ENCODE results near the gene AP3M1.

Gene AP3M1

DNA sequence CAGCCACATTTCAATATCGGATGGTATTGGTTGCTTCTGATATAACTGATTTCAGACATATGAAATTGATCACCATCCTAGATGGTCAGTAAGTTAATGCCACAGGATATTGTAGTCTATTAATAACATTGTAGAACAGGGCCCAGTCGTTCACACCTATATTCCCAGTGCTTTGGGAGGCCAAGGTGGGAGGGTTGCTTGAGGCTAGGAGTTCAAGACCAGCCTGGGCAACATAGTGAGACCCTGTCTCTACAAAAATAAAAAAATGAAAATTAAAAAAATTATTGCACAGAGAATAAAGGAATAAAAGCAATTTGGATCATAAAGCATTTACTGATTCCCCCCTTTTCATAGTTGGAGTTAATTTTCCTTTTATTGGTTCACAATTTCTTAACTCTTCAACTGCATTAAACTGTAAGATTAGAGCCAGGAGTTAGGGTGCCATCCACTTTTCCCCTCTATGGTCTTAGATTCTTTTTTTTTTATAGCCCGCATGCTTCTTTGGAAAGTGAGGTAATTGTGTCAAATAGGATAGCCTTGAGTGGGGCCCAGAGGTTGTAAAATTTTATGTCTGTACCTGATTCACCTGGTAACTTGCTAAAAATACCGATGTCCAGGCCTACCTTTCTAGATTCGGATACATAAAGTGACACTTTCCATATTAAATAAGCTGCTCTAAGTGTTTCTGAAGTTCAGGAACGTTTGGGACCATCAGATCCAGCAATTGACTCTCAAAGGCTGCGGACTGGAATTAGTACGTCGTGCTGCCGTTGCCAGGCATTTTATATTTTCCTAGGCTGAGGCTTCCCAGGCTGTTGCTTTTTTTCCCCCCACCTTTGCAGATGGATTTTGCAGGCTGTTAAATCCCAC lies 25.1 kb upstream of the AP3M1 start:
- TF ChIP-seq, protein P1, sequence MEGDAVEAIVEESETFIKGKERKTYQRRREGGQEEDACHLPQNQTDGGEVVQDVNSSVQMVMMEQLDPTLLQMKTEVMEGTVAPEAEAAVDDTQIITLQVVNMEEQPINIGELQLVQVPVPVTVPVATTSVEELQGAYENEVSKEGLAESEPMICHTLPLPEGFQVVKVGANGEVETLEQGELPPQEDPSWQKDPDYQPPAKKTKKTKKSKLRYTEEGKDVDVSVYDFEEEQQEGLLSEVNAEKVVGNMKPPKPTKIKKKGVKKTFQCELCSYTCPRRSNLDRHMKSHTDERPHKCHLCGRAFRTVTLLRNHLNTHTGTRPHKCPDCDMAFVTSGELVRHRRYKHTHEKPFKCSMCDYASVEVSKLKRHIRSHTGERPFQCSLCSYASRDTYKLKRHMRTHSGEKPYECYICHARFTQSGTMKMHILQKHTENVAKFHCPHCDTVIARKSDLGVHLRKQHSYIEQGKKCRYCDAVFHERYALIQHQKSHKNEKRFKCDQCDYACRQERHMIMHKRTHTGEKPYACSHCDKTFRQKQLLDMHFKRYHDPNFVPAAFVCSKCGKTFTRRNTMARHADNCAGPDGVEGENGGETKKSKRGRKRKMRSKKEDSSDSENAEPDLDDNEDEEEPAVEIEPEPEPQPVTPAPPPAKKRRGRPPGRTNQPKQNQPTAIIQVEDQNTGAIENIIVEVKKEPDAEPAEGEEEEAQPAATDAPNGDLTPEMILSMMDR (IDR thresholded peaks at IDR 0.05; ENCODE audit: low read depth, low read length), result no peak
- DNase-seq (ENCODE audit: extremely low read depth, low read depth), result no peak

DNA sequence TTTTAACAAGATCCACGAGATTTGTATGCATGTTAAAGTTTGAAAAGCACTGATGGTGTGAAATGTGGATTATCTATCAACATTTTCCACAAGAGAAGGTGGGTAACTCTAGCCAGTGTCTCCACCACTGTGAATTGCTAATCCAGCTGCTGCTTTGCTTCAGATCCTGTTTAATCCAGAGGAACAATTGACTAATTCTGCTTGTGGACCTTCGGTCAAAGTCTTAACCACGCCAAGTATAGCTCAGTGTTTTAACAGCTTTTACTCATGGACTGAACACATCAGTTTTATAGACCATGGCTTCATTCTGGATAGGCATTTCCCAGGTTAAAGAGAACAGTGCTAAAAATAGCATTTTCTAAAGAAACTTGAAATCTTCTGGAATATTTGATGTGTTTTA lies 23.9 kb upstream of the AP3M1 start:
- TF ChIP-seq, protein P1 (IDR thresholded peaks at IDR 0.05; ENCODE audit: low read depth, low read length), result no peak
- no peak for DNase-seq (ENCODE audit: extremely low read depth, low read depth)

DNA sequence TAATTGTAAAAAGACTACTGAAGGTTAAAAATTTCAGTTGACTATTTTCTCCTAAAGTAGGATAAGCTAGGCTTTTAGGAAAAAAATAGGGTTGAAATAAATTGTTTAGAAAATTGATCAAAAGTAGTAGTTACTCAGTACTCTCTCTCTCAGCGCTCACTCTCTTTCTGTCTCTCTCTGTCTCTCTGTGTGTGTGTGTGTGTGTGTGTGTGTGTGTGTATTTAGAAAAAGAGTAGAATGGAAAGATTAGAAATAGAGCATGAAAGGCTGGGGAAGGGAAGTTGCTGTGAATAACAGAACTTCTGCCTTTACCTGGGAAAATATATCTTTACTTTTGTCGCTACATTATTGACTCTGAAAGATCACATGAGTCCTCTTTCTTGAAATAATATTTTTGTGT lies 21.0 kb upstream of the AP3M1 start:
- DNase-seq (ENCODE audit: extremely low read depth, low read depth), result no peak
- TF ChIP-seq, protein P1 (IDR thresholded peaks at IDR 0.05; ENCODE audit: low read depth, low read length), result no peak

DNA sequence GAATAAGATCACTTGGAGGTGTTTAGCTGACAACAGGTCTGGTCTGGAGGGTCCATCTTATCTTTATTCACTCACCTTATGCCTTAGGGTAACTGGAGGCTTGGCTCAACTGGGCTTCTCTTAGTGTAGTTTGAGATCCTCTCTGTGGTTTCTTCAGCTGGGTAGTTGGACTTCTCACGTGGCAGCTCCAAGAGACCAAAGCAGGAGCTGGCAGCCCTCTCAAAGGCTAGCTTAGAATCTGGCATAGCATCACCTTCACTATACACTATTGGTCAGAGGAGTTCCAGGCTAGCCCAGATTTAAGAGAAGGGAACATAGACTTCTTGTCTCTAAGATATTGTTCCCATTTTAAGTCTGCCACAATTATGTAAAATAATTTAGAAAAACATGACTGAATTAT lies 16.8 kb upstream of the AP3M1 start:
- DNase-seq (ENCODE audit: extremely low read depth, low read depth), result no peak
- TF ChIP-seq, protein P1 (IDR thresholded peaks at IDR 0.05; ENCODE audit: low read depth, low read length), result no peak

DNA sequence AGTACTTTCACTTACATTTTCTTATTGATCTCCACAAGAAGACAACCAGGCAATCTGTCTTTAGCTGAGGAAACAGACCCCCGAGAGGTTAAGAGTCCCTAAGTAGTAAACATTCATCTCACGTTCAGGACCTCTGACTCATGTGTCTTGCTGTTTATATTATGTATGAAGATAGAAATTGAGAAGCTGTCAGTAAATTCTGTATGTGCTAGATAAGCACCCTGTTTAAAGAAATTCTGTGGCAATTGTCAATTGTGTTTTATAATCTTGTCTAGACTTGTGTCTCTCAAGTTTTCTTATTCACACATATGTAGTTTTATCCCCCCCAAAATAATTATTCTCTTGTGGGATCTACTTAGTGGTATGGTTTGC lies 14.9 kb upstream of the AP3M1 start:
- DNase-seq (ENCODE audit: extremely low read depth, low read depth), result no peak
- TF ChIP-seq, protein P1 (IDR thresholded peaks at IDR 0.05; ENCODE audit: low read depth, low read length), result no peak

DNA sequence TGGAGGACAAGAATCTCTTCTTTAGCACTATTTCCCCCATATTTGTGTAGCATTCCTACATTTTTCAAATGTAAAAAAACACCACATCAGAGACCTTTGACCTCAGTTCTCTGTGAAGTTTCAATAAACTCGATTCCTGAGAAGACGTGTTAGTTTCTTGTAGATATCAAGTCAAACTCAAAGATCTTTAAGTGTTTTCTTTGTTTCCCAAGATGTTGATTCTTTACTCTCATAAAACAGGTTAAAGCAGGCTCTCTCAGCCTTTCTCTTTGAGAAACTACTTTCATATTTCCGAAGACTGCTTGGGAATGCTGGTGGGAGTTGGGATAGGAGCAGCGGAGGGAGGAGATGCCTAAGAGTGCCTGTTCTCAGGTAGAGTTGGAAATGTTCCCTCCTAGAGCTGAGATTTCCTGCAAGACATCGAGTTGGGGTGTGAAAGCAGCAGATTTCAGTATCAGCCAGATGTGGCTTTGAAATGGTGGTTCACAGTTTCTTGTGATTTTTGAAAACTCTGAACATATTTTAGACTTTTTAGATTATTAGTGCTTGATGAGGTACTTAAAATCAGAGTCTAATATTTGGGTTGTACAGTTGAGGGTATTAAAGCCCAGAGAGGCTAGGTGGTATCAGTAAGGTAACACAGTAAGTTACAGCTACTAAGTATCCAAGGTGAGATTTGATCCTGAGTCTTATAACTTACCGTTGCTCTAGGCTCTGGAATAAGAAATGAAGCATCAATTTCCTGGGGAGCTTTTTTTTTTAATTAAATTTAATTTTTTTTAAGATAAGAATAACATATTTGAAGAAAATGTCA lies 14.3 kb upstream of the AP3M1 start:
- TF ChIP-seq, protein P1 (IDR thresholded peaks at IDR 0.05; ENCODE audit: low read depth, low read length), result no peak
- no peak for DNase-seq (ENCODE audit: extremely low read depth, low read depth)
